Adrenal gland (tissue), 5 donors: ENCODE results near the gene ARAF.

Source experiments
- POLR2A ChIP-seq, 2 donors: fragments of 450-650 bp; IDR thresholded peaks; one replicate each; pipeline ENCODE4 v1.6.1; 2017; ENCODE audit warnings: antibody characterized with exemption in 2 of 2, mild to moderate bottlenecking in 2 of 2, moderate library complexity in 1 of 2
- TF ChIP-seq, protein P1 (sequence below), 6 experiments: fragments of 450-650 bp in 4 of 6; fragments of 200-600 bp in 2 of 6; sonication (generic) in 1 of 6; IDR thresholded peaks; 1 replicate in 5 of 6; 2 replicates in 1 of 6; pipeline versions ENCODE4 v1.5.1 to v1.8.0; 2016 to 2021; ENCODE audit warnings: antibody characterized with exemption in 6 of 6, mild to moderate bottlenecking in 2 of 6, moderate library complexity in 1 of 6
- donor health status: DM: no; HTN: no; CAD: no.

DNA sequence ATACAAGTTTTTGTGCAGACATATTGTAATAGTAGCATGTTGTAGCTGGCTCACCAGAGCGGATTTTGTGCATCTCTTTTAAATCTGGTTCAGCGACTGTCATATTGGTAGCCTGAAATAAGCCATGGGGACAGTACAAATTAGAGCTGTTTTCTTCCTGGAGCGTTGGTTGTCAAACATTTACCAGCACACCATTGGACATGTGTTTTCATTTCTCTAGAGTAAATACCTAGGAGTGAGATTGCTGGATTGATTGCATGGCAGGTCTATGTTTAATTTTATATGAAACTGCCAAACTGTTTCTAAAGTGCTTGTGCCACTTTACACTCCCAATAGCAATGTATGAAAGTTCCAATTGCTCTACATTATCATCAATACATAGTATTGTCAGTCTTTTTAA is 2.6 kb upstream of the ARAF start:
- TF ChIP-seq, protein P1, sequence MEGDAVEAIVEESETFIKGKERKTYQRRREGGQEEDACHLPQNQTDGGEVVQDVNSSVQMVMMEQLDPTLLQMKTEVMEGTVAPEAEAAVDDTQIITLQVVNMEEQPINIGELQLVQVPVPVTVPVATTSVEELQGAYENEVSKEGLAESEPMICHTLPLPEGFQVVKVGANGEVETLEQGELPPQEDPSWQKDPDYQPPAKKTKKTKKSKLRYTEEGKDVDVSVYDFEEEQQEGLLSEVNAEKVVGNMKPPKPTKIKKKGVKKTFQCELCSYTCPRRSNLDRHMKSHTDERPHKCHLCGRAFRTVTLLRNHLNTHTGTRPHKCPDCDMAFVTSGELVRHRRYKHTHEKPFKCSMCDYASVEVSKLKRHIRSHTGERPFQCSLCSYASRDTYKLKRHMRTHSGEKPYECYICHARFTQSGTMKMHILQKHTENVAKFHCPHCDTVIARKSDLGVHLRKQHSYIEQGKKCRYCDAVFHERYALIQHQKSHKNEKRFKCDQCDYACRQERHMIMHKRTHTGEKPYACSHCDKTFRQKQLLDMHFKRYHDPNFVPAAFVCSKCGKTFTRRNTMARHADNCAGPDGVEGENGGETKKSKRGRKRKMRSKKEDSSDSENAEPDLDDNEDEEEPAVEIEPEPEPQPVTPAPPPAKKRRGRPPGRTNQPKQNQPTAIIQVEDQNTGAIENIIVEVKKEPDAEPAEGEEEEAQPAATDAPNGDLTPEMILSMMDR (IDR thresholded peaks at IDR 0.05), result no peak
- TF ChIP-seq POLR2A (IDR thresholded peaks at IDR 0.05), result no peak
